CD4-positive, alpha-beta T cell treated with Interleukin-17A for 1 hour (primary cell): ENCODE data around the gene EIF5A.

Experiments used
- DNase-seq: peaks from one replicate; pipeline ENCODE4 v3.0.0-alpha.2; 2020

The EIF5A gene

GRCh38 chr17:7306911-7307685 lies at the start of gene EIF5A:
EIF5A (plus strand) TSS chr17:7307628; CDS start chr17:7309636, 2,008 bp downstream.
- peak; percentile 100 for DNase-seq

- DNase-seq, result no peak
These were observed 48.5 kb upstream of the EIF5A start for GRCh38 chr17:7258731-7259554.

- no peak for DNase-seq
These were observed 47.9 kb upstream of the EIF5A start for GRCh38 chr17:7259555-7259889.

GRCh38 chr17:7260151-7260550 lies 47.3 kb upstream of the EIF5A start:
- DNase-seq, result no peak

- peak; percentile 39 for DNase-seq
These were observed 46.6 kb upstream of the EIF5A start for GRCh38 chr17:7260651-7261378.

GRCh38 chr17:7261379-7262191 lies 45.8 kb upstream of the EIF5A start:
- DNase-seq, result peak; percentile 33

GRCh38 chr17:7262192-7262934 lies 45.1 kb upstream of the EIF5A start, which contains the start of gene CLDN7:
CLDN7 (minus strand) TSS chr17:7262478; CDS start chr17:7262043, 435 bp downstream.
- no peak for DNase-seq

- DNase-seq, result no peak
These were observed 44.3 kb upstream of the EIF5A start for GRCh38 chr17:7262935-7263800.

GRCh38 chr17:7263801-7264078 lies 43.7 kb upstream of the EIF5A start:
- DNase-seq, result no peak

GRCh38 chr17:7266784-7267183 lies 40.6 kb upstream of the EIF5A start:
- DNase-seq, result no peak

- no peak for DNase-seq
These were observed 28.0 kb upstream of the EIF5A start for GRCh38 chr17:7279448-7279847.

- DNase-seq, result peak; percentile 90
These were observed 26.8 kb upstream of the EIF5A start for GRCh38 chr17:7280519-7281073.

GRCh38 chr17:7281074-7281952 lies 26.1 kb upstream of the EIF5A start, which contains the start of gene SLC2A4:
SLC2A4 (plus strand) TSS chr17:7281718; CDS start chr17:7281935, 217 bp downstream.
- peak; percentile 89 for DNase-seq

- DNase-seq, result no peak
These were observed 25.3 kb upstream of the EIF5A start for GRCh38 chr17:7281953-7282751.

GRCh38 chr17:7282752-7283321 lies 24.6 kb upstream of the EIF5A start:
- DNase-seq, result no peak

GRCh38 chr17:7283471-7284216 lies 23.8 kb upstream of the EIF5A start:
- no peak for DNase-seq

- no peak for DNase-seq
These were observed 22.5 kb upstream of the EIF5A start for GRCh38 chr17:7284911-7285310.
